ENCODE measurements around the gene CCDC190.
"Not testable (repeated sequence)": the region's sequence is repeated elsewhere in the genome, so short reads cannot be mapped to it uniquely, and the experiment has no call there.

The CCDC190 gene

GRCh38 chr1:162886705-162887104 is 25.7 kb upstream of the CCDC190 start:
- Mint-ChIP-seq H3K27ac (no peak overlapping the region), H3K4me3 (no peak overlapping the region), H3K27me3 (peaks cover 7% of the 10 kb centered on the region), H3K9me3 (no peaks in the 10 kb centered on the region), H3K4me1 (no peaks in the 10 kb centered on the region)
- no peak for ATAC-seq
- DNase-seq, result no peak

- ATAC-seq (no peak), DNase-seq (no peak)
- Mint-ChIP-seq H3K9me3 (no peaks in the 10 kb centered on the region), H3K27me3 (peaks cover 12% of the 10 kb centered on the region), H3K27ac (no peak overlapping the region), H3K4me3 (no peak overlapping the region), H3K4me1 (no peaks in the 10 kb centered on the region)
Observed at GRCh38 chr1:162885265-162885664, 24.3 kb upstream of the CCDC190 start.

- Mint-ChIP-seq H3K27ac (no peak overlapping the region), H3K4me3 (no peak overlapping the region), H3K9me3 (no peaks in the 10 kb centered on the region), H3K4me1 (no peaks in the 10 kb centered on the region), H3K27me3 (peaks cover 12% of the 10 kb centered on the region)
- DNase-seq (no peak), ATAC-seq (no peak)
Observed at GRCh38 chr1:162884831-162885230, 23.9 kb upstream of the CCDC190 start.

GRCh38 chr1:162882248-162882674 is 21.3 kb upstream of the CCDC190 start:
- Mint-ChIP-seq H3K27me3 (peaks cover 29% of the 10 kb centered on the region), H3K27ac (no peak overlapping the region), H3K4me3 (no peak overlapping the region), H3K9me3 (no peaks in the 10 kb centered on the region), H3K4me1 (no peaks in the 10 kb centered on the region)
- no peak for DNase-seq
- ATAC-seq, result no peak

- Mint-ChIP-seq H3K4me3 (no peak overlapping the region), H3K27ac (no peak overlapping the region), H3K4me1 (no peaks in the 10 kb centered on the region), H3K9me3 (no peaks in the 10 kb centered on the region), H3K27me3 (peaks cover 36% of the 10 kb centered on the region)
- no peak for DNase-seq
- ATAC-seq, result no peak
Observed at GRCh38 chr1:162881590-162881989, 20.6 kb upstream of the CCDC190 start.

GRCh38 chr1:162880617-162881016 is 19.6 kb upstream of the CCDC190 start:
- not testable (repeated sequence) for H3K9me3 Mint-ChIP-seq, H3K27ac Mint-ChIP-seq, H3K4me3 Mint-ChIP-seq, ATAC-seq, H3K4me1 Mint-ChIP-seq, DNase-seq
- peaks cover 44% of the 10 kb centered on the region for H3K27me3 Mint-ChIP-seq

- Mint-ChIP-seq H3K4me1 (no peaks in the 10 kb centered on the region), H3K27ac (no peak overlapping the region), H3K27me3 (peaks cover 40% of the 10 kb centered on the region), H3K4me3 (no peak overlapping the region), H3K9me3 (no peaks in the 10 kb centered on the region)
- ATAC-seq (peak; percentile 33), DNase-seq (peak; percentile 21)
Observed at GRCh38 chr1:162878000-162878596, 17.1 kb upstream of the CCDC190 start.

GRCh38 chr1:162877412-162877811 is 16.4 kb upstream of the CCDC190 start:
- no peaks in the 10 kb centered on the region for H3K4me1 Mint-ChIP-seq
- ATAC-seq (no peak), DNase-seq (no peak)
- no peak overlapping the region for H3K4me3 Mint-ChIP-seq
- H3K27me3 Mint-ChIP-seq, result peaks cover 44% of the 10 kb centered on the region
- no peak overlapping the region for H3K27ac Mint-ChIP-seq
- no peaks in the 10 kb centered on the region for H3K9me3 Mint-ChIP-seq

GRCh38 chr1:162876751-162877150 is 15.8 kb upstream of the CCDC190 start:
- no peak overlapping the region for H3K4me3 Mint-ChIP-seq
- no peak overlapping the region for H3K27ac Mint-ChIP-seq
- H3K27me3 Mint-ChIP-seq, result peaks cover 44% of the 10 kb centered on the region
- ATAC-seq, result no peak
- H3K4me1 Mint-ChIP-seq, result no peaks in the 10 kb centered on the region
- no peaks in the 10 kb centered on the region for H3K9me3 Mint-ChIP-seq
- DNase-seq, result no peak

- Mint-ChIP-seq H3K4me1 (no peaks in the 10 kb centered on the region), H3K4me3 (no peak overlapping the region), H3K9me3 (peaks cover 12 to 18% of the 10 kb centered on the region in 2 donors), H3K27me3 (peaks cover 44% of the 10 kb centered on the region), H3K27ac (no peak overlapping the region)
- no peak for DNase-seq
- no peak for ATAC-seq
Observed at GRCh38 chr1:162873671-162874666, 13.0 kb upstream of the CCDC190 start.

- H3K4me3 Mint-ChIP-seq, result no peak overlapping the region
- DNase-seq (no peak), ATAC-seq (no peak)
- H3K27ac Mint-ChIP-seq, result no peak overlapping the region
- H3K27me3 Mint-ChIP-seq, result peaks cover 47% of the 10 kb centered on the region
- no peaks in the 10 kb centered on the region for H3K4me1 Mint-ChIP-seq
- peaks cover 12 to 25% of the 10 kb centered on the region in 2 donors for H3K9me3 Mint-ChIP-seq
Observed at GRCh38 chr1:162872981-162873380, 12.0 kb upstream of the CCDC190 start.

- not testable (repeated sequence) for ATAC-seq, H3K4me3 Mint-ChIP-seq, DNase-seq, H3K4me1 Mint-ChIP-seq, H3K27ac Mint-ChIP-seq
- peaks cover 12 to 25% of the 10 kb centered on the region in 2 donors for H3K9me3 Mint-ChIP-seq
- peaks cover 32% of the 10 kb centered on the region for H3K27me3 Mint-ChIP-seq
Observed at GRCh38 chr1:162871417-162871816, 10.4 kb upstream of the CCDC190 start.

- no peaks in the 10 kb centered on the region for H3K4me1 Mint-ChIP-seq
- no peak overlapping the region for H3K27ac Mint-ChIP-seq
- peaks cover 12 to 25% of the 10 kb centered on the region in 2 donors for H3K9me3 Mint-ChIP-seq
- ATAC-seq (no peak), DNase-seq (no peak)
- H3K4me3 Mint-ChIP-seq, result no peak overlapping the region
- peaks cover 26% of the 10 kb centered on the region for H3K27me3 Mint-ChIP-seq
Observed at GRCh38 chr1:162868972-162869371, 8.0 kb upstream of the CCDC190 start.

- H3K4me1 Mint-ChIP-seq, result no peaks in the 10 kb centered on the region
- H3K27ac Mint-ChIP-seq, result no peak overlapping the region
- no peak overlapping the region for H3K4me3 Mint-ChIP-seq
- no peak for DNase-seq
- peaks cover 12% of the 10 kb centered on the region for H3K27me3 Mint-ChIP-seq
- H3K9me3 Mint-ChIP-seq, result no peaks in the 10 kb centered on the region
- ATAC-seq, result no peak
Observed at GRCh38 chr1:162861625-162862024, 650 bp upstream of the CCDC190 start.

- no peak overlapping the region for H3K4me3 Mint-ChIP-seq
Observed at GRCh38 chr1:162859191-162859590, 1.8 kb downstream of the CCDC190 start.

GRCh38 chr1:162857850-162858249 is 3.1 kb downstream of the CCDC190 start:
- no peak overlapping the region for H3K27ac Mint-ChIP-seq
- H3K4me3 Mint-ChIP-seq, result no peak overlapping the region
- no peaks in the 10 kb centered on the region for H3K4me1 Mint-ChIP-seq
- ATAC-seq (no peak), DNase-seq (no peak)
- H3K27me3 Mint-ChIP-seq, result peaks cover 12% of the 10 kb centered on the region
- H3K9me3 Mint-ChIP-seq, result no peaks in the 10 kb centered on the region

More at GRCh38 chr1:162859191-162859590, 1.8 kb downstream of the CCDC190 start:
- Mint-ChIP-seq H3K9me3 (no peaks in the 10 kb centered on the region), H3K4me1 (no peaks in the 10 kb centered on the region), H3K27me3 (peaks cover 12% of the 10 kb centered on the region), H3K27ac (no peak overlapping the region)
- no peak for ATAC-seq
- DNase-seq, result no peak

All from stimulated activated naive CD8-positive, alpha-beta T cell treated with anti-CD3 and anti-CD28 coated beads, Interleukin-15, amount 100 ng/mL, for 72 hours (primary cell).